Hematopoietic multipotent progenitor cell treated with erythropoietin and hydrocortisone succinate and interleukin-3 and kit ligand, for 4 days (in vitro differentiated cells): Measurements from ENCODE around the gene ZNF675.
"Not testable (repeated sequence)": the region's sequence is repeated elsewhere in the genome, so short reads cannot be mapped to it uniquely, and the experiment has no call there.

Experiments used
- DNase-seq: peaks from one replicate; pipeline ENCODE4 v3.0.0-alpha.2; 2015

The ZNF675 gene

DNA sequence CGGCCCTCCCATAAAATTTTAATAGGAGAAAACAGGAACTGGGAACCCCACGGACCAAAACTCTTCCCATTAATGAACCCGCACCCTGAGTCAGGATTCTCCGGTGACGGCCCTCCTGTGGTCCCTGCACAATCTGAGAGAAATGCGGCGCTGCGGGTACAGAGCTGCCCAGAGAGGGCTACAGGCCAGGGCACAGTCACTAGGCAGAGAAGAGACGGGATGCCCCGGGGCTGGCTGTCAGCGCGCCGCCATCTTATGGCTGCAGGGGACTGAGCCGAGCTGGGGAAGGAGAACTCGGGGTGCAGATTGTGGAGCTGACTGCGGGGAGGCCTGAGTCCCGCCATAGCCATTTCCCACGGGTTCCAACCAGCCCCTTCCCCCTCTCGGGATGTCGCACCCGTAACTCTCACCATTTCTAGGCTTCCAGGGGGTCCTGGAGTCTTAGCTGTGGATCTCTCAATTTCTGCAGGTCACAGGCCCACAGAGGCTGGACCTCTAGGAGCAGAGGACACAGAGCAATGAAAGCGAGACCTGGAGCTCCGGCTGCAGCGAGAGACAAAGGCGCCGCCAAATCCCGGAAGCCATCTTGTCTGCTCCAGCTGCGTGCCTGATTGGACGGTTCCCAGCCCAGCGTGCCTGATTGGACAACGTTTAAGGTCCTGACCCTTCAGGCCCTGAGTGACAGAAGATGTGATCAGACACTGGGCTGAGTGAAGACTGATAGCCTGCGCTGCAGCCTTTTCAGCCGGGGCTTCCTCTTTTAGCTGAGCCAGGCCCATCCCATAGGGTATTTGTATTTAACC, at the start of gene ZNF675:
TSS of gene ZNF675 (minus strand) at position 592 of the 803 bp plus-strand sequence. CDS start at position 413, 179 bp downstream.
- peak; percentile 98 for DNase-seq

DNA sequence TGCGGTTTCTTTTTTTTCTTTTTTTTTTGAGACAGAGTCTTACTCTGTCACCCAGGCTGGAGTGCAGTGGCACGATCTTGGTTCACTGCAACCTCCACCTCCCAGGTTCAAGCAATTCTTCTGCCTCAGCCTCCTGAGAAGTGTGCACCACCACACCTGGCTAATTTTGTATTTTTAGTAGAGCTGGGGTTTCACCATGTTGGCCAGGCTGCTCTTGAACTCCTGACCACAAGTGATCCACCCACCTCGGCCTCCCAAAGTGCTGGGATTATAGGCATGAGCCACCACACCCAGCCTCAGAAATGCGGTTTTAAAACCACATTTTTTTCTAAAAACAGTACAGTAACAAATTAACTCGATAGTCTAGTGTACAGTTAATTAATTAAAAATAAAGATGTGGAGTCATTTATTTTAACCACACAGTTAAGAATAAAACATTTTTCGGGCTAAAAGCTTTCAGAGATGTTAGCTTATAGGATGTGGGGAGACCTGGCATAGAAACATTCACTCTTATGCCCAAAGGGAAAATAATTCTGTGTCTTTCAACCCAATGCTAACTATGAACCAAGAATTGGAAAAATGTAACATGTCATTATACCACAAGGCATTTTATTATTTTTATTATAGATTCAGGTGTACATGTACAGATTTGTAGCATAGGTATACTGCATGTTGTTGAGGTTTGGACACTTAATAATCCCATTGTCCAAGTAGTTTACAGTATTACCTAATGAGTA, 43.9 kb upstream of the ZNF675 start:
- not testable (repeated sequence) for DNase-seq

DNA sequence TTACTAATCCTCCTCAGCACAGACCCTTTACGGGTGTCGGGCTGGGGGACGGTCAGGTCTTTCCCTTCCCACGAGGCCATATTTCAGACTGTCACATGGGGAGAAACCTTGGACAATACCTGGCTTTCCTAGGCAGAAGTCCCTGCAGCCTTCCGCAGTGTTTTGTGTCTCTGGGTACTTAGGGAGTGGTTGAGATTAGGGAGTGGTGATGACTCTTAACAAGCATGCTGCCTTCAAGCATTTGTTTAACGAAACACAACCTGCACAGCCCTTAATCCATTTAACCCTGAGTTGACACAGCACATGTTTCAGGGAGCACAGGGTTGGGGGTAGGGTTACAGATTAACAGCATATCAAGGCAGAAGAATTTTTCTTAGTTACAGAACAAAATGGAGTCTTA, 37.1 kb upstream of the ZNF675 start:
- not testable (repeated sequence) for DNase-seq

DNA sequence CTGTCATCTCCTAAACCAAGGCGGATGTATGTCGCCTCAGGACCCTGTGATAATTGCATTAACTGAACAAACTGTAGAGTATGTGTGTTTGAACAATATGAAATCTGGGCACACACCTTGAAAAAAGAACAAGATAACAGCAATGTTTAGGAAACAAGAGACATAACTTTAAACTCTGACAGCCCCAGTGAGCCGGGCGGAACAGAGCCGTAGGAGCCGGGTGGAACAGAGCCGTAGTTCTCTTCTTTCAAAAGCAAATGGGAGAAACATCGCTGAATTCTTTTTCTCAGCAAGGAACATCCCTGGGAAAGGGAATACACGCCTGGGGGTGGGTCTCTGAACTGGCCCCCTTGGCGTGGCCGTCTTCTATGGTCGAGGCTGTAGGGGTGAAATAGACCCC, 31.8 kb upstream of the ZNF675 start:
- DNase-seq = no peak

DNA sequence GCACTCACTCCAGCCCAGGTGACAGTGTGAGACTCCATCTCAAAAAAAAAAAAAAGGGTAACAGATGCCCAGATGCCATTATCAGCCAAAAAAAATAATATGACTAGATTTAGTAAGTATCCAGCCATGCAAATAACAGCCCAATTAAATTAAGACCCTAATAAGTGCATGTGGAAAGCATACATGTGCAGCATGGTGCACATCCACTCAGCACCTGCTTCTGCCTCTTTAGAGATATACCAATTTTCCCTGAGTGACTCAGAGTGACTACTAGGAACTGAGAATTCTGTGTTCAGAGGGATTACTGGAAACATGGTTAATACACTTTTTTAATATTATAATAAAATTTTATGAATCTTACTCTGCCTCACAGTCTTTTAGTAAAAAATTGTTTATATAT, 29.8 kb upstream of the ZNF675 start:
- no peak for DNase-seq

DNA sequence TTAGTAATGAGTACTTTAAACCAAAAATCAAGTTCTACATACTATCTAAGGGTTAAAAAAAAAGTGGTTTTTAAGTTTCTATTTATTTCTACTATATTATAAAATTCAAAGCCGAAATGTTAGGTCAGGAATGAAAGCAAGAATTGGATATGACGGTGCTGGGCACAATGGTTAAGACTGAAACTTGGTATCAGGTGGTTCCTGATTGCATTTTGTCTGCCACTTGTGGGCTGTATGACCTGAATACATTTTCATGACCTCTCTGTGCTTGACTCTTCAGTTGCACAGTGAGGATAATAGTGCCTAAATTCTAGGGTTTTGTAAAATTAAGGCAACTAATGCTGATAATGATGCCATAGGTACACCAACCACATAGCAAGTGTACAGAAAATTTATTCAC, 22.3 kb upstream of the ZNF675 start:
- no peak for DNase-seq

DNA sequence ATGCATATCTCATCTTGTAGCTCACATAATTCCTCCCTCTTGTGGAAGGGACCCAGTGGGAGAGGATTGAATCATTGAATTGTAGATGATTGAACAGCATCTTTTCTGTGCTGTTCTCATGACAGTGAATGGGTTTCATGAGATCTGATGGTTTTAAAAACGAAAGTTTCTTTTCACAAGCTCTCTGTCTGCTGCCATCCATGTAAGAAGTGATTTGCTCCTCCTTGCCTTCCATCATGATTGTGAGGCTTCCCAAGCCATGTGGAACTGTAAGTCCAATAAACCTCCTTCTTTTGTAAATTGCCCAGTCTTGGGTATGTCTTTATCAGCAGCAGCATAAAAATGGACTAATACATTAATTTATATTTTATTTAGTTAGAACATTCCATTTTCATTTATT, 19.6 kb upstream of the ZNF675 start:
- DNase-seq = no peak

DNA sequence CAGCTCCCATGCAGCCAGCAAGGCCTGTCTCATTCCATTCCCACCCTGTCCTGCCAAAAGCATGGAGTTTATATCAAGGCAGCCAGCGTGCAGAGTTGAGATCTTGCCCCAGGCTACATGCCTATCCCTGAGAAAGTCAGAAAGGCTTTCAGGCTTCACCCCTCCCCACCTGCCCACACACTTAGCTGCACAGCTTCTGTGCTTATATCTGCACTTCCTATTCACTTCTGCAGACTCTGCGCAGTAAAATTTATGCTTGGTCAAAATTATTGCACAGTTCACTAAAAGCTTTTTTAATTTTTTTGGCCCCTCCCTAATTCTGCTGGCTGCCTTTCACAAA, 12.5 kb upstream of the ZNF675 start:
- no peak for DNase-seq

DNA sequence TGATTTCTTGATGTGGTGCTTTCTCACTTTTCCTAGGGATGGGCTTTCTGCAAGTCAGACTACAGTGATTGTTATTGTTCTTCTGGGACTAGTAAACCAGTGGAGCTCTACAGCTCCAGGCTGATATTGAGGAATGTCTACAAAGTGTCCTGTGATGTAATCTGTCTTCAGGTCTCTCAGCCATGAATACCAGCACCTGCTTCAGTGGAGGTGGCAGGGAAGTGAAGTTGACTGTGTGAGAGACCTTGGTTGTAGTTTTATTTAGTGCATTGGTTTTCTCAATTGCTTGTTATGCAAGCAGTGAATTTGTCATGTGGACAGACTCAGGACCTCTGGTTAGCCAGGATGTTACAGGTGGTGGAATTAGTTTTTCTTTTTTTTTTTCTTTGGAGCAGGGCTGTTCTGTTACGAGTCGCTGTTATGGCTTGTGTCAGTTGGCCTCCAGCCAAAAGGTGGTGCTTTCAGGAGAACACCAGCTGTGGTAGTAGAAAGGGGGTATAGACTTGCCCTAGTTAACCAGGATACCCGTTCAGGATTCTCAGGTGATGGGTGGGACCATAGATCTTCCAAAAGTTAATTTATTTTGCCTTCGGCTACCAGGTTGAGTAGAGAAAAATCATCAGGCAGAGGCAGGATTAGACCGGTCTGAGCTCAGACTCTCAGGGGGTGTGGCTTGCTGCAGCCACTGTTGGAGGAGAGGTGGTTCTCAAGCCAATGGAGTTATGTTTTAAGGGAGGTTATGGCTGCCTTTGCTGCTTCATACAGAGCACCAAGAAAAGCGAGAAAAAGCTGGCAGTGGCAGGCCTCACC, 11.9 kb upstream of the ZNF675 start:
- DNase-seq = no peak

DNA sequence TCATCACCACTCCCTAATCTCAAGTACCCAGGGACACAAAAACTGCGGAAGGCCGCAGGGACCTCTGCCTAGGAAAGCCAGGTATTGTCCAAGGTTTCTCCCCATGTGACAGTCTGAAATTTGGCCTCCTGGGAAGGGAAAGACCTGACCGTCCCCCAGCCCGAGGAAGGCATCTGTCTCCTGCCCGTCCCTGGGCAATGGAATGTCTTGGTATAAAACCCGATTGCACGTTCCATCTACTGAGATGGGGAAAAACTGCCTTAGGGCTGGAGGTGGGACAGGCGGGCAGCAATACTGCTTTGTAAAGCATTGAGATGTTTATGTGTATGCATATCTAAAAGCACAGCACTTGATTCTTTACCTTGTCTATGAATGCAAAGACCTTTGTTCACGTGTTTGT, 5.9 kb upstream of the ZNF675 start:
- not testable (repeated sequence) for DNase-seq

DNA sequence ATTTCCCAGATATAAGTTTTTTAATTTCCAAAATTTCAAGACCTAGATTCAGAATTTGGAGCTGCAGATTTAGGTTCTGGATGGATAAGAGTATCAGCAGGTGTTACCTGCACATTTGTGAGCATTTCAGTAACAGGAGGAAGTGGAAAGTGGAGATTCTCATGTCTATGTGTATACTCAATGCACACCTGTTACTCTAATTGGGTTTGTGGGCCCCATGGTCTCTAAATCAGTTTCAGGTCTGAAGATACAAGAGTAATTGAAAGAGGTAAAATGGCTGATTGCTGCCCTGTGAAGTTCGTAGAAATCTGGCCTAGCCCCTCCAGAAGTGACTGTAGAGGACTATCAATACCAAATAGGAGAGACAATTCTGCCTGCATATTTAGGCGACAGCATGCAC, 13.9 kb downstream of the ZNF675 start:
- DNase-seq = no peak

DNA sequence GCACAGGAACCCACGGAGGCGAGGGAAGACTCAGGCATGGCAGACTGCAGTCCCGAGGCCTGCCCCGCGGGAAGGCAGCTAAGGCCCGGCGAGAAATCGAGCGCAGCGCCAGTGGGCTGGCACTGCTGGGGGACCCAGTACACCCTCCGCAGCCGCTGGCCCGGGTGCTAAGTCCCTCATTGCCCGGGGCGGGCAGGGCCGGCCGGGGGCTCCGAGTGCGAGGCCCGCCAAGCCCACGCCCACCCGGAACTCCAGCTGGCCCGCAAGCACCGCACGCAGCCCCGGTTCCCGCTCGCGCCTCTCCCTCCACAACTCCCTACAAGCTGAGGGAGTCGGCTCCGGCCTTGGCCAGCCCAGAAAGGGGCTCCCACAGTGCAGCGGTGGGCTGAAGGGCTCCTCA, 18.4 kb downstream of the ZNF675 start:
- not testable (repeated sequence) for DNase-seq

DNA sequence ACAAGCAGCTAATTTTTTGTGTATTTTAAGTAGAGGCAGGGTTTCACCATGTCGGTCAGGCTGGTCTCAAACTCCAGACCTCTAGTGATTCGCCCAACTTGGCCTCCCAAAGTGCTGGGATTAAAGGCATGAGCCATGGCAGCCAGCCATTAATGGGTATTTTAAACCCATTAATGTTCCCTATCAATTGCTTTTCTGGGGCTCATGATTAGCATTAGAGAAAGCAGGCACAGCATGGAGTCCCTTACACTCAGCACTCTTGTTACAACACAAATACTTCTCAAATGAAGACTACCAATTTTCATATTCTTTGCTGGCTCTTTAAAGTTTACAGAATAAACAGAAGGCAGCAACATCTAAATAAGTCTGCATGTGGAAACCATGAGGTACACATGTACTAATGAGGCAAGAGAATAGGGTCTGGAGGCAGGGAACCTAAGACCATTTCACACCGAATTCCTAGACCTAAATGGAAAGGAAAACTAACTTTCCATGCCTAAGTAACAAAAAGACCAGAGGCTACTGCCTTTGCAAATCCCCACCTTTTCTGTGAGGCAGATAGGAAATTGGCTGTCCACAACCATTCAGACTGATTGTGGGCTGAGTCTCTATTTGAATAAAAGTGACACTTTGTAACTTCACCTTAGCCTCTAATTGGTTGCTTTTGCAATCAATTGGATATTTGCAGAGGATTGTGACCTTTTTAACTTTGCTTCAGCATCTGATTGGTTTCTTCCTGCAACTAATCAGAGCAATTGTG, 21.2 kb downstream of the ZNF675 start:
- no peak for DNase-seq

DNA sequence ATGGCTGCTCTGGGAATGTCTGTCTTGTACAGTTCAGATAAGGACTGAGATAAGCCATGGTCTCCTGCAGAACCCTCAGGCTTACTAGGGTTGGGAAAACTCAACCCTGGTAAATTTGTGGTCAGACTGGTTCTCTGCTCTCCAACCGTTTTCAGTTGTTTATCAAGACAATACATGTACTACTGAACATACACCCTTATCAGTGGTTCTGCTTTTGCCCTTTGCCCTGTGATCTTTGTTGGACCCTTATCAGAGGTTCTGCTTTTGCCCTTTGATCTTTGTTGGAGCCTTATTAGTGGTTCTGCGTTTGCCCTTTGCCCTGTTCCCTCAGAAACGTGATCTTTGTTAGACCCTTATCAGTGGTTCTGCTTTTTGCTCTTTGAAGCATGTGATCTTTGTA, 37.2 kb downstream of the ZNF675 start:
- DNase-seq = not testable (repeated sequence)
